Measurements from ENCODE around the gene ZNF407. TPM values are rescaled to one million over a fixed set of nuclear protein-coding genes. Genes with fewer than 3 reads are reported as not detected.

Gene ZNF407
- total RNA-seq, 2 donors from 2014 or later = 11.7 to 22.2 TPM

DNA sequence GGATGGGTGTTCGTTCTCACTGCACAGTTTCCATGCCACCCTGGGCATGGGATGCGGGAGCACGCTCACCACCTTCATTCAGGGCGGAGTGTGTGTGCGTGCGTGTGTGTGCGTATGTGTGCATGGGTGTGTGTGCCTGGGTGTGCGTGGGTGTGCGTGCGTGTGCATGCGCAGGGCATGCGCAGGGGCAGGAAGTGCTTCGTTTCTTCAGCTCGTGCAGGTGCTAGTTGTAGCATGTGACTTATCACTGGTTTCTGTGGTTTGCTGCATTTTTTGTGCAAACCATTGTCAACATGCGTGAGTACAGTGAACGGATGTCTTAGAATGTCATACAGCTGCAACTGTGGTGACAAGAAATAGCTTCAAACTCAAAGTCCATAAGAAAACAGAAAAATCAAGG is 431.8 kb downstream of the ZNF407 start:
- no peak overlapping the region for H3K4me3 ChIP-seq
- WGBS = 94% methylated on average over 16 of the region's 16 CpGs
- intact Hi-C loops (cut with DNase I) = no loop called here

GRCh38 chr18:75031717-75032317 is 434.1 kb downstream of the ZNF407 start:
- Histone ChIP-seq H3K4me3 (no peak overlapping the region), H3K27ac (no peak overlapping the region), H3K9me3 (no peaks in the 10 kb centered on the region), H3K4me1 (replicated peaks) (no peaks in the 10 kb centered on the region), H3K36me3 (no peaks in the 10 kb centered on the region), H3K27me3 (replicated peaks; ENCODE audit: insufficient read depth) (no peaks in the 10 kb centered on the region)
- DNase-seq (ENCODE audit: low spot score) = no peak
- TF ChIP-seq CTCF (IDR thresholded peaks at IDR 0.05) (no peak), POLR2A (IDR thresholded peaks at IDR 0.05) (no peak), POLR2AphosphoS5 (IDR thresholded peaks at IDR 0.05) (no peak)
- intact Hi-C loops (cut with DNase I) = no loop called here
- 81% methylated on average over 11 of the region's 11 CpGs for WGBS

More for the DNA sequence above, 431.8 kb downstream of the ZNF407 start:
- Histone ChIP-seq H3K4me1 (replicated peaks) (no peaks in the 10 kb centered on the region), H3K9me3 (no peaks in the 10 kb centered on the region), H3K36me3 (no peaks in the 10 kb centered on the region), H3K27ac (no peak overlapping the region), H3K27me3 (replicated peaks; ENCODE audit: insufficient read depth) (no peaks in the 10 kb centered on the region)
- TF ChIP-seq CTCF (IDR thresholded peaks at IDR 0.05) (no peak), POLR2A (IDR thresholded peaks at IDR 0.05) (no peak), POLR2AphosphoS5 (IDR thresholded peaks at IDR 0.05) (no peak)
- no peak for DNase-seq (ENCODE audit: low spot score)

- no peak for DNase-seq (ENCODE audit: low spot score)
- Histone ChIP-seq H3K4me1 (replicated peaks) (no peaks in the 10 kb centered on the region), H3K4me3 (no peak overlapping the region), H3K27ac (no peak overlapping the region), H3K36me3 (no peaks in the 10 kb centered on the region), H3K27me3 (replicated peaks; ENCODE audit: insufficient read depth) (no peaks in the 10 kb centered on the region), H3K9me3 (no peaks in the 10 kb centered on the region)
- intact Hi-C loops (cut with DNase I) = no loop called here
- TF ChIP-seq POLR2A (IDR thresholded peaks at IDR 0.05) (no peak), CTCF (IDR thresholded peaks at IDR 0.05) (no peak), POLR2AphosphoS5 (IDR thresholded peaks at IDR 0.05) (no peak)
- 93% methylated on average over 7 of the region's 7 CpGs for WGBS
These were observed 435.8 kb downstream of the ZNF407 start for GRCh38 chr18:75033516-75033915.

GRCh38 chr18:75034937-75035336 is 437.3 kb downstream of the ZNF407 start:
- DNase-seq (ENCODE audit: low spot score) = no peak
- no peak overlapping the region for H3K4me3 ChIP-seq
- H3K9me3 ChIP-seq = no peaks in the 10 kb centered on the region
- WGBS = 61% methylated on average over 3 of the region's 3 CpGs
- H3K4me1 ChIP-seq (replicated peaks) = no peaks in the 10 kb centered on the region
- no peak overlapping the region for H3K27ac ChIP-seq
- H3K36me3 ChIP-seq = no peaks in the 10 kb centered on the region
- no peak for TF ChIP-seq POLR2A (IDR thresholded peaks at IDR 0.05)
- TF ChIP-seq POLR2AphosphoS5 (IDR thresholded peaks at IDR 0.05) = no peak
- TF ChIP-seq CTCF (IDR thresholded peaks at IDR 0.05) = no peak
- H3K27me3 ChIP-seq (replicated peaks; ENCODE audit: insufficient read depth) = no peaks in the 10 kb centered on the region
- intact Hi-C loops (cut with DNase I) = no loop called here

- 58% methylated on average over 3 of the region's 3 CpGs for WGBS
- Histone ChIP-seq H3K36me3 (no peaks in the 10 kb centered on the region), H3K4me3 (no peak overlapping the region), H3K27ac (no peak overlapping the region), H3K4me1 (replicated peaks) (no peaks in the 10 kb centered on the region), H3K9me3 (no peaks in the 10 kb centered on the region), H3K27me3 (replicated peaks; ENCODE audit: insufficient read depth) (no peaks in the 10 kb centered on the region)
- TF ChIP-seq POLR2A (IDR thresholded peaks at IDR 0.05) = no peak
- TF ChIP-seq CTCF (IDR thresholded peaks at IDR 0.05) = no peak
- no peak for TF ChIP-seq POLR2AphosphoS5 (IDR thresholded peaks at IDR 0.05)
- intact Hi-C loops (cut with DNase I) = no loop called here
- no peak for DNase-seq (ENCODE audit: low spot score)
These were observed 438.3 kb downstream of the ZNF407 start for GRCh38 chr18:75035928-75036327.
